ENCODE measurements around the gene DNAH2.

The DNAH2 gene

DNA sequence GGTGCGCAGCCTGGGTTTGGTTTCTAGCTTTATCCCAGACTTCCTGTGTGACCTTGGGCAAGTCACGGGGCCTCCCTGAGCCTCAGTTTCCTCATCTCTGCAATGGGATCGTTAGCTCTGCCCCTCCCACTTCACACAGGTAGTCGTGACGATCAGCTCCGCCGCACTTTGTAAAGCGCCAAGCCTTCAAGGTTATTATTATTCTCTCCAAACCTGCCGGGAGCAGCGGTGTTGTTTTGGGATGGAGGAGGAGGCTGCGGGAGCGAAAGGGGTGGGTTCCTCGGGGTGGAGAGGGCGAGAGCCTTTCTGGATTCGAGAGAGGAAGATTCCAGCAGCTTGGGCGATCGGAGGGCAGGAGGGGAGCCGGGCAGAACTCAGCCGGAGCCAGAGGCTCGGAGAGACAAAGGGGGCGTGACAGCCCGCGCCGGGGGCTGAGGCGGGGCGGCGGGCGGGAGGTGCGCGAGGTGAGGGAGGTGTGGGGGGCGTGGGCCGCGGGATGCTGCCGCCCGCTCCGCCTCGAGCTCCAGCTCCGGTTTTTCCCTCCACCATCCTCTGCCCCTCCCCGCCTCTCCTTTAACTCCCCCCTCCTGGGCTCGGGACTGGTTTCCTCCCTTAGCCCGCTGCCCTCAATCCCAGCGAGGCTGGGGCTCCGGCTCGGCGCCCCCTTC lies 12.8 kb upstream of the DNAH2 start, which contains the start of gene EFNB3:
Gene EFNB3, plus strand, starts transcription at position 602 of the 668 bp plus-strand sequence. CDS start 397 bp downstream, outside the sequence.
- no peak for DNase-seq

DNA sequence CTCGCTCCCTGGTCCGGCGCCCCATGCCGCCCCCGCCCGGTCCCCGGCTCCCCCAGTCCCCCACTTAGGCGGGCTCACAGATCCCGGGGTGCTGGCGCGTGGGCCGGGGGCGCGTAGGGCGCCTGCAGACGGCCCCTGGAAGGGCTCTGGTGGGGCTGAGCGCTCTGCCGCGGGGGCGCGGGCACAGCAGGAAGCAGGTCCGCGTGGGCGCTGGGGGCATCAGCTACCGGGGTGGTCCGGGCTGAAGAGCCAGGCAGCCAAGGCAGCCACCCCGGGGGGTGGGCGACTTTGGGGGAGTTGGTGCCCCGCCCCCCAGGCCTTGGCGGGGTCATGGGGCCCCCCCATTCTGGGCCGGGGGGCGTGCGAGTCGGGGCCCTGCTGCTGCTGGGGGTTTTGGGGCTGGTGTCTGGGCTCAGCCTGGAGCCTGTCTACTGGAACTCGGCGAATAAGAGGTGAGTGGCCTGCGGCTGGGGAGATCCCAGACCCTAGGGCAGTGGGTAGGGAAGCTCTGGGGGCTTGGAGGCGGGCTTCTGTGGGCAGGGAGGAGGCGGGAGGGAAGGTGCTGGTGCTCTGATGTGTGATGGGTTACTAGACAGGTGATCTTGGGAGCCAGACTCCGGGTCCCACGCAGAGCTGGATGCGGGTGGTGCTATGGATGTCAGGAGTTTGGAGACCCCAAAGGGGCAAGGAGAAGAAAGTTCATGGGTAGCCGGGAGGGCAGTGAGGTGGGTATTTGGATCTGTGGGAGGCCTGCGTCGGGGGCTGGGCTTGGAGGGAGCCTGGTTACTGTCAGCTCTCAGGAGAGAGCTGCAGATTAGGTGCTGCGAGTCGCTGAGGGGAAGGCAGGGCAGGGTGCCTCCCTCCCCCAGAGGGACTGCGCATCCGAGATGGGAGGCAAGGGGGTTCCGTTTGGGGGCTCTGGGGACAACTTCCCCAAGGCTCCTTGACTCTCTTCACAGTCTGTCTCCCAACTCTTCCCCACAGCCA lies 12.0 kb upstream of the DNAH2 start:
- DNase-seq: no peak

DNA sequence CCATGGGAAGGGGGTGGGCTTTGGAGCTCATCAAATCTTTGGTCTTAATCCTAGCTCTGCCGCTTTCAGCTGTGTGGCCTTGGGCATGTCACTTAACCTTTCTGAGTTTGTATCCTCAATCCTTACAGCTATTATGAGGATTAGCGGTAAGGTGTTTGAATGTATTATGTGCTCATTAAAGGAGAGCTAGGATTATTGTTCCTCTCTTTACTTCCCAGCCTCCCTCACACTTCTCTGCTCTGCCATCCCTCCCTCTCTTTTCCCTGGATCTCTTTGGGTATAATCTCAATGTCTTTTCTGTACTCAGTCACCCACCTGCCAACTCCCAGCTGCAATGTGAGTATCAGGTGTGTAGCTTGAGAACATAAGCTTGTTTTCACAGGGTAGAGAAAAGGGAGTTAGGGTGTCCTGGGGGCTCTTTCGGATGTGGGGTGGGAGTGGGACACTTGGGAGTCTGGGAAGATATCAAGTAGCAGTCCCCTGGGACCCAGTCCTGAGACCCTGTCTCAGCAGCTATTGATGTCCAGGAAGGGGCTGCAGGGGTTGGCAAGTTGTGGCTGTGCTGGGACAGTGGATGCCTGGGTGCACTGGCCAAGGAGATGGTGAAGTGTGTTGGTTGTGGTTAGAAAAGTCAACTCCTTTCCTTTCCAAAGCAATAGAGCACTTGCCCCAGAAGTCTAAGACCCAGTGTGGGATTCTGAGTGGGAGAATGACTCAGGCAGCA lies 10.8 kb upstream of the DNAH2 start:
- DNase-seq: no peak

- no peak for DNase-seq
These were observed 10.1 kb upstream of the DNAH2 start for GRCh38 chr17:7707446-7707845.

DNA sequence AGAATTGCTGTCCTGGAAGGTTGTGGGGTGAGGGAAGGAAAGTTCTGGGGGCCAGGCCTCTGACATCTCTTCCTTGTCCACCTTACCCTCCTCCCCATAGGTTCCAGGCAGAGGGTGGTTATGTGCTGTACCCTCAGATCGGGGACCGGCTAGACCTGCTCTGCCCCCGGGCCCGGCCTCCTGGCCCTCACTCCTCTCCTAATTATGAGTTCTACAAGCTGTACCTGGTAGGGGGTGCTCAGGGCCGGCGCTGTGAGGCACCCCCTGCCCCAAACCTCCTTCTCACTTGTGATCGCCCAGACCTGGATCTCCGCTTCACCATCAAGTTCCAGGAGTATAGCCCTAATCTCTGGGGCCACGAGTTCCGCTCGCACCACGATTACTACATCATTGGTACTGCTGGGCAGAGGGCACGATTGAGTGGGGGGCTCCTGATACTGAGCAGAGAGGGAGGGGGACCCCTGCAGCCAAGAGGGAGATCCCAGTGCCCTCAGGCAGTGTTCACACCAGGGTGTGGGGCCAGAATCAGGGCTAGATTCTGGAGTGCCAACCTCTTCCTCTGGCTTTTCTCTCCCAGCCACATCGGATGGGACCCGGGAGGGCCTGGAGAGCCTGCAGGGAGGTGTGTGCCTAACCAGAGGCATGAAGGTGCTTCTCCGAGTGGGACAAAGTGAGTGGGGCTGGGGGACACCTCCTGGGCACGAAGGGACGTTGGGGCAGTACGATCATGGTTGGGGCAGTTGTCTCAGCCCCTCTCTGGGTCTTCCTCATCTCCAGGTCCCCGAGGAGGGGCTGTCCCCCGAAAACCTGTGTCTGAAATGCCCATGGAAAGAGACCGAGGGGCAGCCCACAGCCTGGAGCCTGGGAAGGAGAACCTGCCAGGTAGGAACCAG lies 9.4 kb upstream of the DNAH2 start:
- DNase-seq: no peak

DNA sequence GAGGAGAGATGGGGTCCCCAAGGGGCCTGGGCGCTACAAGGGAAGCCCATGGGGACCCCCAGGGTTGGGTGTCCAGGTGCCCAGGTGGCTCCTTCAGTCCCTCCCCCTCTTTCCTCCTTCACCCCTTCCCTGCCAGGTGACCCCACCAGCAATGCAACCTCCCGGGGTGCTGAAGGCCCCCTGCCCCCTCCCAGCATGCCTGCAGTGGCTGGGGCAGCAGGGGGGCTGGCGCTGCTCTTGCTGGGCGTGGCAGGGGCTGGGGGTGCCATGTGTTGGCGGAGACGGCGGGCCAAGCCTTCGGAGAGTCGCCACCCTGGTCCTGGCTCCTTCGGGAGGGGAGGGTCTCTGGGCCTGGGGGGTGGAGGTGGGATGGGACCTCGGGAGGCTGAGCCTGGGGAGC lies 8.5 kb upstream of the DNAH2 start:
- DNase-seq: no peak

DNA sequence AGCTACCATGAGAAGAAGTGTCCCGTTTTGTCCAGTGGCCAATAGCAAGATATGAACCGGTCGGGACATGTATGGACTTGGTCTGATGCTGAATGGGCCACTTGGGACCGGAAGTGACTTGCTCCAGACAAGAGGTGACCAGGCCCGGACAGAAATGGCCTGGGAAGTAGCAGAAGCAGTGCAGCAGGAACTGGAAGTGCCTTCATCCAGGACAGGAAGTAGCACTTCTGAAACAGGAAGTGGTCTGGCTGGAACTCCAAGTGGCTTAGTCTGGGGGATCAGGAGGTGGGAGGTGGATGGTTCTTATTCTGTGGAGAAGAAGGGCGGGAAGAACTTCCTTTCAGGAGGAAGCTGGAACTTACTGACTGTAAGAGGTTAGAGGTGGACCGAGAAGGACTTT lies 7.2 kb upstream of the DNAH2 start:
- DNase-seq: no peak

- no peak for DNase-seq
These were observed 6.3 kb upstream of the DNAH2 start for GRCh38 chr17:7711051-7711755.

DNA sequence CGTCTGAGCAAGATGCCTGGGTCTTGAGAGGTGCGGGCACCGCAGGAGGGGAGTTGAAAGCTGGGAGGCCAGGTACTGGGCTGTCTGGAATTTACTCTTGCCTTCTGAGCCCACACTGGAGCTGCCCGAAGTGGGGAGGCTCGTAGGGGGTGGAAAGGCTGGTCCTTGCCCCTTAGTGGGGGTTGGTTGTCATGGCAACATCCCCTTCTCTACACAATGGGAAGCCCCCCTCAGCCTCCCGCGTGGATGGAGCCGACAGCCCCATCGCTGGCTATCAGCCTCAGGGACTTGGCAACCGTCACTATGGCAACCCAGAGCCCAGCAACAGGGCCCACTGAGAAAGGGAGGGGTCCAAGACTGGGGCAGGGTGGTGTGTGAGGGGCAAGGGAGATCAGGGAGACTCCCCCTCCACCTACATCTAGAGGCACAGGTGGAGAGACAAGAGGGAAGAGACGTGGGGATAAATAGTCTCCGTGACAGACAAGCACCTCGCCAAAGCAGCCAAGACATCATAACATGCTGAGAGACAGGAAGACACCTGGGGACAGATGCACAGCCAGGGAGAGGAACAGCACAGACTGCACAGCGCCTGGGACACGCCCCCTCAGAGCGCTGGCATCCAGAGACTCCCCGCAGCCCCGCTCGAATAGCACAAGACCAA lies 5.3 kb upstream of the DNAH2 start:
- DNase-seq: no peak

- DNase-seq: no peak
These were observed 3.8 kb upstream of the DNAH2 start for GRCh38 chr17:7713782-7714181.

GRCh38 chr17:7714721-7715594 lies 2.6 kb upstream of the DNAH2 start:
- DNase-seq: no peak

DNA sequence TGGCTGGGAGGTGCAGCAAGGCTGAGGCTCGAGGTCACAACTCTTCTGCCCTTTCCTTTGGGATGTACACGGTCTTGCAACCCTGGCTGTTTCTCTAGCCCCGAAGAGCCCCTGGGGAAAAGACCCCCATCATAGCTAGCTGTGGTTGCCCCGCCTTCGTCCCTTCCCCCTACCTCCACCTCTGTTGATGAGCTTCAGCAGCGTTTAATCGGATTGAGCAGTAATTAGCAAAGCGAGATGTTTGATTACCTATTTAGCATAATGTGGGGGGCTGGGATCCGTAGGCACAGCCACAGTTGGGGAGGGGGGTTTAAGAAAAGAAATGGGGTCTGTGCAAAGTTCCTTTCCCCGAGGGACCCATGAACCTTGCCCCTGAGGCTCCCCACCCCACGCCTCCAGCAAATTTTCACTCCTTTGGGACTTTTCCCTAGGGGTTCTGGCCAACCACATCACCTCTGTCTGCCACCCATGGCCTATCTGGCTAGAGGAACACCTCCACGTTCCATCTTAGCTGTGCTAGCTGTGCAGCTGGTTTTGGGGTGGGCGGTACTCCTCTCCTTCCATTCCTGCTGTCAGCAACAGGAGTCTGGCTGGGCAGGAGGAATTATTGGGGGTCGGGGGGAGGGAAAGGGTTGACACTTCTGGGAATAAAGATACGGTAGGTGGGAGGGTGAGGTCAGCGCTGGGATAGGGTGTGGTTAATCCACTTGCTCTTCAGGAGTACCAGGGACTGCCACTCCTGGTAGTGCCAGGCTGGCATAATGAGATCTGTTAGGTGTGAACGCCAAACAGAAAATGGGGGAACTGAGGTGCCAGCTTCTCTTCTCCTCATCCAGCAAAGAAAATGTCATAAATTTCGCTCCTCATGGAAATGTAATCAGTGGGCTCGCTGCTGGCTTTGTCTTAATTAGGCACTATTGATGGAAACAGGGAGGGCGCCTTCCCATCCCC lies 1.3 kb upstream of the DNAH2 start:
- DNase-seq: no peak

DNA sequence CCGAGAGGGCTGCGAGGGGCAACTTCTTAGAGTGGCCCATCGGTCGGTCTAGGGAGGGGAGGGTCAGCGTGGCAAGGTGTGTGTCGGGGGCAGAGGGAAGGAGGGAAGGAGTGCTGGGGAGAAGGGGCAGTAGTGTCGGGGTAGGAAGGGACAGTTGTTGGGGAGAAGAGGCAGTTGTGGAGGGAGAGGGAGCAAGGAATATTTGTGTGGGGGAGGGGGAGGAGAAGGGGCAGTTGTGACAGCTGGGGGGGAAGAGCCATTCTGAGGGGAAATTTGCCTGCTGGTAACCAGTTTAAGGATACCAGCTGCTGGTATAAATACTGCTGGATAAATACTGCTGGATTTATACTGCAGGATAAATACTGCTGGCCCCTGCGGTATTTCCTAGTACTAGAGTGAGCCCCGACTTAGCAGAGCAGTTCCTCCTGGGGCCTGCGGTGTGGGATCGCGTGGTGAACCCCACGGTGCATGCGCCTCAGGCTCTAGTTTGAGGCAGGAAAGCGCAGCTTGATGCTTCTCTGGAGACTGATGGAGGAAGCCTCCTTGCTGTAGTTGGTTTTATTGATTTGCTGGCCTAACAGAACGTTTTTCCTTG lies 309 bp downstream of the DNAH2 start:
- DNase-seq: no peak

GRCh38 chr17:7719661-7720060 lies 2.1 kb downstream of the DNAH2 start:
- DNase-seq: no peak

DNA sequence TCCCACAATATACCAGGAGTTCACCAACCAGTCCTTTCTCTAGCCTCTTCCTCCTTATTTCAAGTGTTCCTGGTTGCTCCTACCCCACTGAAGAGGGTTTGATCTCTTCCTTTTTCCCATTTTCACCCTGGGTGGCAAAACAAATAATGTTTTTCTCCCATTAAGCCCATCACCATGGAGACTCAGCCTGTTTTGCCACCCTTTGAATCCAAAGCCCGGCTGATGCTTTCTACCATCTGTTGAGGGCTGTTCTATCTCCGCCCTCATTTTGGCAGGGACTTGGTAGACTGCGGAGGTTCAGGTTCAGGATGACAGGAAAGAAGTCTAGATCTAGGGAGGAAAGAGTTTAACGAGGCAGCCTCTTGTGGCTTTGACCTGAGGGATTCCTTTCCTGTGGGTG lies 2.6 kb downstream of the DNAH2 start:
- DNase-seq: no peak

DNA sequence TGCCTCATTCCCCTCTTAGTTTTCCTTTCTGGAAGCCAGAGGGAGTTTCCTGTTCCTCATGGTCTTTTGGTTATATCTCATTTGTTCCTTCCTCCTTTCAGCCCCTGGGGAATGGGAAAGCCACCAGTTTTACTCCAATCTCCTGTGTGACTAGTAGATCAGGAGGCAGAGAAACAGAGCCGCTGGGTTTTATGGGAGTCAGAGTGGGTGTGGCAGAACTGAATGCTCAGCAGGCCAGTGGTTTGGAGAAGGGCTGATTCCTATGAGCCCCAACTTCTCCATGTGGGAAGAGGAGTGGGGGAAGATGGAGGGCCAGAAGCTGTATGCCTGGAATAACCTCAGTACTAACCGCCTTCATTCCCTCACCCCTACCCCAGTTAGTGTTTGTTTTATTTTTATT lies 4.1 kb downstream of the DNAH2 start:
- no peak for DNase-seq

DNA sequence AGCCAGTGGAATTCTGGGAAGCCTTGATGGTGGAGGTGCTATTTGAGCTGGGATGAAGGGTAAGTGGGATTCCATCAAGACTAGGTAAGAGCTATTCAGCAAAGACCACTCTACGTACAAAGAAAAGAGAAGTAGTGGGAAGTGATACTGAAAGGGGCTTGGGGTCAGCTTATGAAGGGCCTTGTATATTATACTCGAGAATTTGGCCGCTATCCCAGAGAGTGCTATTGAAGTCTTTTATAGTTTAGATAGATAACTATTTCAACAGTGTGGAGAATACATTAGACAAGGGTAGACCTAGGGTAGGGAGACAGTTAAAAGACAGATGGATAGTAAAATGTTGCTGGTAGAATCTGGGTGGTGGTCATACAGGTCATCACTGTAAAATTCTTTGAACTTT lies 10.3 kb downstream of the DNAH2 start:
- no peak for DNase-seq

DNA sequence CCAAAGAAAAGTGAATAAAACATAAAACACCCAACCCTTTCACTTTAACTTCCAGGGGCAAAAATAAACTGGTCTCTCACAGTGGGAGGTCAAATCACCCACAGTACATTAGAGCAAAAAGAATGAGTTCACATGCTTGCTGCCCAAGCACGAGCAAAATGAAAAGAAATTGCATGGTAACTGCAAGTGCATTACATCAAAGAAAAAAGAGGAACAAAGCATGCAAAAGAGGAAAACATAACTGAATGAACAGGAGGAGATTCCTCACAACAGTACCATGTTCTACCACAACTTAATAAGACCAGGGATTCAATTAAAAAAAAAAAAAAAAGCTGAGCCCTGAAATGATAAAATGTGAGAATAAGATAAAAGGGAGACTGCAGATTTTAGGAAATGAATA lies 12.3 kb downstream of the DNAH2 start:
- DNase-seq: no peak
